NCI-H2196 (cell line): ENCODE data around the gene TAT.
A peak's percentile ranks its signal among the peaks of the same experiment; 100 is the strongest.

Experiments
- DNase-seq: peaks from one replicate; lab custom pipeline; 2025; ENCODE audit not compliant: unreplicated experiment; lab: John Stamatoyannopoulos, UW

TAT gene

DNA sequence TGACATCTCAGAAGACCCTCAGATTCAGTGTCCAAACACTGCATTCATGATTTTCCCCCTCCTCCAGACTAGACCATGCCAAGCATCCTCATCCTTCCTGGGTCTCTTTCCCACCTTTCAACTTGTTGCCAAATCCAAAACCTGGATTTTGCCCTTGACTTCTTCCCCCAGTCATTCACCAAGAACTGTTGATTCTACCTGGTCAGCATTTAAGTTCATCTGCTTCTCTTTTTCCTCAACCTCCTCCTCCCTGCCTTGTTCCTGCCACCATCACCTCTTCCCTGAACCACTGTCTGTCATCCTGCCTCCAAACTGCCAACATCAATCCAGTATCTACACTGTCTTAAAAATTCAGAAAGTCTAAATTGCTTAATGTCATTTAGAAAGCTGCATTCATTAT is 29.7 kb downstream of the TAT start:
- DNase-seq = no peak

DNA sequence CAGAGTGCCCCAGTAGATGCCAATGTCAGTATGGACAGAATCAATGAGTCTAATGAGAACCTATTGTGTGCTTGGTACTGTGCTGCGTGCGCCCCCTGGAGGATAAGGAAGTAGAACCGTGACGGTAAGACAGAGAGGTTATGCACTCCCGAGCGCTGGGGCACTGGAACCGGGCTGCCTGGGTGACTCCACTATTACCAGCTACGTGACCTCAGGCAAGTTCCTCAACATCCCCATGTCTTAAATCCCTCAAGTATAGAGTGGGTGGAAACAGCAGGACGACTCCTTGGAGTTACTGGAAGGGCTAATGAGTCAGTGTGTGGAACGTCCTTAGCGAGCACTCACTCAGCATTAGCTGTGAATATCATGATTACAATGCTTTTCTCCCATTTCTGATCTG is 34.5 kb downstream of the TAT start:
- no peak for DNase-seq

DNA sequence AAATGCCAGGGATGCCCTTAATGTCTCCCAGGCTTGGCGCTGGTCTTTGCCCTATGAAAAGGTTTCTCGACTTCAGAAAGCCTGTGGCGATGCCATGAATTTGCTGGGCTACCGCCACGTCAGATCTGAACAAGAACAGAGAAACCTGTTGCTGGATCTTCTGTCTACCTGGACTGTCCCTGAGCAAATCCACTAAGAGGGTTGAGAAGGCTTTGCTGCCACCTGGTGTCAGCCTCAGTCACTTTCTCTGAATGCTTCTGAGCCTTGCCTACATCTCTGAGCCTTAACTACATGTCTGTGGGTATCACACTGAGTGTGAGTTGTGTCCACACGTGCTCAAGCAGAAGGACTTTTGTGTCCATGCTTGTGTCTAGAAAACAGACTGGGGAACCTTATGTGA is 39.2 kb downstream of the TAT start:
- peak; percentile 7 for DNase-seq

DNA sequence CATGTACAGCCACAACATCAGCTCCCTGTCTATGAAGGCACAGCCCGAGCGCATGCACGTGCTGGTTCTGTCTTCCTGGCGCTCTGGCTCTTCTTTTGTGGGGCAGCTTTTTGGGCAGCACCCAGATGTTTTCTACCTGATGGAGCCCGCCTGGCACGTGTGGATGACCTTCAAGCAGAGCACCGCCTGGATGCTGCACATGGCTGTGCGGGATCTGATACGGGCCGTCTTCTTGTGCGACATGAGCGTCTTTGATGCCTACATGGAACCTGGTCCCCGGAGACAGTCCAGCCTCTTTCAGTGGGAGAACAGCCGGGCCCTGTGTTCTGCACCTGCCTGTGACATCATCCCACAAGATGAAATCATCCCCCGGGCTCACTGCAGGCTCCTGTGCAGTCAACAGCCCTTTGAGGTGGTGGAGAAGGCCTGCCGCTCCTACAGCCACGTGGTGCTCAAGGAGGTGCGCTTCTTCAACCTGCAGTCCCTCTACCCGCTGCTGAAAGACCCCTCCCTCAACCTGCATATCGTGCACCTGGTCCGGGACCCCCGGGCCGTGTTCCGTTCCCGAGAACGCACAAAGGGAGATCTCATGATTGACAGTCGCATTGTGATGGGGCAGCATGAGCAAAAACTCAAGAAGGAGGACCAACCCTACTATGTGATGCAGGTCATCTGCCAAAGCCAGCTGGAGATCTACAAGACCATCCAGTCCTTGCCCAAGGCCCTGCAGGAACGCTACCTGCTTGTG is 40.0 kb downstream of the TAT start:
- no peak for DNase-seq

DNA sequence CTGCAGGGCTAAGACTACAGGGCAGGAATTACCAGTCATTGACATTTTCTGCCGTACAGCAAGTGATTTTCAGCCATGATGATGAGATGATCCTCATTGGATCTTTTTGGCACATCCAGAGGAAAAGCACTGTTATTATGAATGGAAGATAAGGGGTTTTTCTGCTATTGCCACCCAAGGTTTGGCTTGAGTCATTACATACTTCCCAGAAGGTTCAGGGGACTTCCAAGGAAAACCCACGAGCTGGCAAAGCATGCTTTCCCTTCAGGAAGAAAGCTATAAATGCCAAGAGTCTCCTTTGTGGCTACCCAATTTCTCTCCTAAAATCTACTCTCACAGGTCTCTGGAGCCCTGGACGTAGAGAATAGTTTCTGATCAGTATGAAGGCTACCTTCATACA is 44.5 kb downstream of the TAT start:
- no peak for DNase-seq

DNA sequence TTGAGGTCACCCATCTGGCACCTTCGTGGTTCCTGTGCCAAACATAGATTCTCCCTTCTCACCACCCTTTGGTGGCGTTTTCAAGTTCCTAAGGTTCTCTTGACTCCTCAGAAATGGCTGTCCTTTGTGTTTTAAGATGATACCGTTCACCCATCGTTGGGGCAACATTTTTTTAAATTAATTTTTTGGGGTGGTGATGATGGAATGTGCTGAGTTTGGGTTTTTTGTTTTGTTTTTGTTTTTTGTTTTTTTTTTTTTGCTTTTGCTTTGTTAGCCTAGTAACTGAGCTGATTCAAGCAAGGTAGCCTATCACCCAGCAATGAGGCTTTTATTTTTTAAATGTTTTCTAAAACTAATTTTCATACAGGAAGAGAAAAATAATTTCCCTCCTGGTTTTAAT is 48.0 kb downstream of the TAT start:
- DNase-seq = no peak

DNA sequence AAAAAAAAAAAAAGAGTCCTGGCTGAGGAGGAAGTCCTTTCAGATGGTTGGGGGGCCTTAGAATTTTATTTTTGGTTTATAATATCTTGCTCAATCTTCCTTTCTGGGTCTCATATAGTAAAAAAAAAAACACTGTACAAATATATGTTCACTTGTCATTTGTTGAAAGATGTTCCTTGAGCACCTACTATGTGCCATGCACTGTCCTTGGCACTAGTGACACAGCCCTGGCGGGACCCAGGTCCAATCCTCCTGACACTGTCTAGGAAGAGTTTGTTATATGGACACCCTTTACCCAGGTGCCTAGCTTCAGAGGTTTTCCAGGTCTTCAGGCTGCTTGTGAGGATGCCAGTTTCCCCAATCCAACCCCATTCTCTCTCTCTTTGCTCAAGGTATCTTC is 48.6 kb downstream of the TAT start:
- no peak for DNase-seq

DNA sequence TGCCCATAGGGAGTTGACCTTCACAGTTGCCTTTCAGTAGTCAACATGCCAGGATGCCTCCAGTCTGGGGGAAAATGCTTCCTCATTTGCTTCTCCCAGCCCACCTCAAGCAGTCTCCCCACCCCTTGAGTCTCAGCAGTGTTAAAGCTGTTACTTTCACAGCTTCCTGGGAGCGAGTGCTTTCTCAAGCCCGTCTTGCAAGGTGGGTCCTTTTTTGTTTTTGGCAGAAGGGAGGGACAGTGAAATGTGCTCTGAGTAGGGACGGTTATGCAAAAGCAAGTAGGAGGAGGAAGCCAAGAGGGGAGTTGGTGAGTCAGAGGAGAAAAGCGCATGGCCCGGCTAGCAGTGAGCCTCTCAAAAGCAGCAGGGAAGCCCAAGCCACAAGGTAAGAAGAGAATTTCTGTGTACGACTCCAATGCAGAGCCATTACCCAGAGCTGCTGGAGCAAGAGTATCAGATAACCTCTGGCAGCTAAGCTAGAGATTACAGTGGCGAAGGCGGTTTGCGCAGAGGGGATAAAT is 50.7 kb downstream of the TAT start, which contains the start of gene CHST4:
Gene CHST4 (plus strand): TSS at position 316 of the 521 bp plus-strand sequence. CDS start 10,252 bp downstream, outside the sequence.
- peak; percentile 42 for DNase-seq

DNA sequence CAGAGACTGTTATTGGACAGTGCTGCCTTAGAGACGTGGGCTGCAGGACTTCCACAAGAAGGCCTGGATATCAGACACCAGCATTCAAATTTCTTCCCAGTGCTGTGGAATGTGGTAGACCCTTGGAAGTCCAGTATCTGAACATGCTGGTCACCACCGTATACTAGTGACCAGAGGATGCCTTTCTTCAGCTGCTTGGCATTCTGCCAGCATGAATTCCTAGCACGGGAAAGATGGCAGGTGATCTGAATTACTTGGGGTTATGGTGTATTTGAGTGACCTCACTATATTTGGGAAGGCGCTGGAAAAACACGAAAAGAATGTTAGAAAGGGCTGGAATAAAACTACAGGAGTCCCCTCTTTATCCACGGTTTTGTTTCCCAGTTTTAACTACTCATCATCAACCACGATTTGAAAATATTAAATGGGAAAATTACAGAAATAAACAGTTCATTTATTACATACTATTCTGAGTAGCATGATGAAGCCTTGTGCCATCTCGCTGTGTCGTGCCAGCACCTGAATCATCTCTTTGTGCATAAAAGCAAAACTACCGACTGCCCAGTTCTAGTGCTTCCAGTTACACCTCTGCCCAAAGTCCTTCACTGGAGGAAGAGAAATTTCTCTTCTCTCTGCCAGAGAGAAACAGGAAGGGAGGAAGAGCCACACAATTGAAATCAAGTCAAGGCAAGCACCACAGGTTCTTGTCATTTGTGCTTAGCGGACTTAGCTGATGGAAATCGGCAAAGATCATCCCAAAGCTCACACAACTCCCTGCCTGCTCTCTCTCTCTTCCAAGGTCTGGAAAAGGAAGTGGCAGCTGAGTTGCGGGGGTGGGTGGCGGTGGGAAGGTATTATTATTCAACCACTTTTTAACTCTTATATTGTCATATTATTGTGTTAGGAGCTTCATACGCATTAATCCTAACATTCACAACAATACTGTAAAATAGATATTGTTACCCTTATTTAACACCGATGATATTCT is 52.0 kb downstream of the TAT start:
- no peak for DNase-seq

DNA sequence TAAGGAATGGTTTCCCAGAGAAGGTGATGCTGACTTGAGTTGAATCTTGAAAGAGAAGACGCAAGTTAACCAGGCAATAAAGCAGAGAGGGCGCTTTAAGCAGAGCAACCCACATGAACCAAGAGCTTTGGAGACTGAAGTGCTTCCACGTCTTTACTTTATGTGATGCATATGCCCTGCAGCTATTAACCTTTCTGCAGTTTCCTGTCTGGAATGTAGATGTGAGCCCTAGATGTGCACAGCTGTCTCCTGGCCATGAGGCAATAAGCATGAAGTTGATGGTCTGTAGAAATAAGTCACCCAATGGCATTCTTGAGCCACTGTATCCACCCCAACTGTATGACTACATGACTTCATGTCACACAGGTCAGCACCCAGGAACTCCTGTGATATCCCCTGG is 56.3 kb downstream of the TAT start:
- no peak for DNase-seq
